ENCODE measurements around the gene FRMD6. TPM values are rescaled to one million over a fixed set of nuclear protein-coding genes. Genes with fewer than 3 reads are reported as not detected.

Gene FRMD6
- total RNA-seq, 1 experiment from 2014 or later: 40.7 TPM

GRCh38 chr14:51609251-51609954 lies 42.3 kb upstream of the FRMD6 start:
- Histone ChIP-seq H3K4me1 (ENCODE audit: control insufficient read depth, insufficient read depth, low read length) (no peaks in the 10 kb centered on the region), H3K9me3 (ENCODE audit: control insufficient read depth, insufficient read depth, low read depth, low read length) (no peaks in the 10 kb centered on the region), H3K27ac (ENCODE audit: low read length) (no peak overlapping the region), H3K36me3 (ENCODE audit: control insufficient read depth, insufficient read depth, low read length) (no peaks in the 10 kb centered on the region), H3K4me3 (ENCODE audit: low read depth in 2 of 2, low read length in 2 of 2) (no peak overlapping the region), H3K27me3 (ENCODE audit: control insufficient read depth, insufficient read depth, low read length) (no peaks in the 10 kb centered on the region)
- BruUV-seq (replicated peaks): no TSS peak
- TF ChIP-seq CTCF (IDR thresholded peaks at IDR 0.05) (no peak), POLR2AphosphoS5 (IDR thresholded peaks at IDR 0.05; ENCODE audit: low read depth, low read length) (no peak), SIN3A (IDR thresholded peaks at IDR 0.05; ENCODE audit: borderline replicate concordance, insufficient read depth, low read depth, low read length) (no peak), REST (IDR thresholded peaks at IDR 0.05; ENCODE audit: insufficient read depth in 1 of 2, low read depth in 2 of 2, low read length in 1 of 2) (no peak), TCF7L2 (IDR thresholded peaks at IDR 0.05; ENCODE audit: low read depth, low read length) (no peak)
- in situ Hi-C loops (cut with HindIII; ENCODE audit: low pct_unique_long_range_greater_than_20kb, low sequenced_read_pairs) (no loop called here), intact Hi-C loops (cut with micrococcal nuclease; ENCODE audit: unreplicated experiment) (no loop called here)
- DNase-seq (ENCODE audit: low read depth, low spot score) (no peak), ATAC-seq (no peak)
- ChIA-PET CTCF (no interaction called here), POLR2A (no interaction called here)

- H3K9me3 ChIP-seq (ENCODE audit: control insufficient read depth, insufficient read depth, low read depth, low read length): no peaks in the 10 kb centered on the region
- H3K4me3 ChIP-seq (ENCODE audit: low read depth in 2 of 2, low read length in 2 of 2): no peak overlapping the region
- CTCF ChIA-PET: no interaction called here
- TF ChIP-seq TCF7L2 (IDR thresholded peaks at IDR 0.05; ENCODE audit: low read depth, low read length) (no peak), SIN3A (IDR thresholded peaks at IDR 0.05; ENCODE audit: borderline replicate concordance, insufficient read depth, low read depth, low read length) (no peak)
- POLR2A ChIA-PET: no interaction called here
- H3K36me3 ChIP-seq (ENCODE audit: control insufficient read depth, insufficient read depth, low read length): no peaks in the 10 kb centered on the region
- ATAC-seq (no peak), DNase-seq (ENCODE audit: low read depth, low spot score) (no peak)
- H3K27me3 ChIP-seq (ENCODE audit: control insufficient read depth, insufficient read depth, low read length): no peaks in the 10 kb centered on the region
- no peaks in the 10 kb centered on the region for H3K4me1 ChIP-seq (ENCODE audit: control insufficient read depth, insufficient read depth, low read length)
- H3K27ac ChIP-seq (ENCODE audit: low read length): no peak overlapping the region
- intact Hi-C loops (cut with micrococcal nuclease; ENCODE audit: unreplicated experiment): no loop called here
- in situ Hi-C loops (cut with HindIII; ENCODE audit: low pct_unique_long_range_greater_than_20kb, low sequenced_read_pairs): no loop called here
- BruUV-seq (replicated peaks): no TSS peak
Observed at GRCh38 chr14:51609955-51610283, 41.8 kb upstream of the FRMD6 start.

- CTCF ChIA-PET: no interaction called here
- DNase-seq (ENCODE audit: low read depth, low spot score) (no peak), ATAC-seq (no peak)
- in situ Hi-C loops (cut with HindIII; ENCODE audit: low pct_unique_long_range_greater_than_20kb, low sequenced_read_pairs) (no loop called here), intact Hi-C loops (cut with micrococcal nuclease; ENCODE audit: unreplicated experiment) (no loop called here)
- Histone ChIP-seq H3K36me3 (ENCODE audit: control insufficient read depth, insufficient read depth, low read length) (no peaks in the 10 kb centered on the region), H3K27me3 (ENCODE audit: control insufficient read depth, insufficient read depth, low read length) (no peaks in the 10 kb centered on the region), H3K4me1 (ENCODE audit: control insufficient read depth, insufficient read depth, low read length) (no peaks in the 10 kb centered on the region), H3K4me3 (ENCODE audit: low read depth in 2 of 2, low read length in 2 of 2) (no peak overlapping the region), H3K9me3 (ENCODE audit: control insufficient read depth, insufficient read depth, low read depth, low read length) (no peaks in the 10 kb centered on the region), H3K27ac (ENCODE audit: low read length) (no peak overlapping the region)
- POLR2A ChIA-PET: no interaction called here
- no TSS peak for BruUV-seq (replicated peaks)
- no peak for TF ChIP-seq TCF7L2 (IDR thresholded peaks at IDR 0.05; ENCODE audit: low read depth, low read length)
- no peak for TF ChIP-seq REST (IDR thresholded peaks at IDR 0.05; ENCODE audit: insufficient read depth in 1 of 2, low read depth in 2 of 2, low read length in 1 of 2)
- no peak for TF ChIP-seq CTCF (IDR thresholded peaks at IDR 0.05)
- TF ChIP-seq SIN3A (IDR thresholded peaks at IDR 0.05; ENCODE audit: borderline replicate concordance, insufficient read depth, low read depth, low read length): no peak
- no peak for TF ChIP-seq POLR2AphosphoS5 (IDR thresholded peaks at IDR 0.05; ENCODE audit: low read depth, low read length)
Observed at GRCh38 chr14:51610771-51611170, 40.9 kb upstream of the FRMD6 start.

All from Panc1 (cell line).